GM23248 (cell line): ENCODE data around the gene ANKRD13C. TPM values are rescaled to one million over a fixed set of nuclear protein-coding genes. Genes with fewer than 3 reads are reported as not detected.
"Not testable (repeated sequence)": the region's sequence is repeated elsewhere in the genome, so short reads cannot be mapped to it uniquely, and the experiment has no call there.

Source experiments
- DNase-seq: peaks from one replicate; pipeline ENCODE4 v3.0.0-alpha.2; 2015
- H2AFZ ChIP-seq: fragments of 200-600 bp; sonication (generic); 2 replicates; pipeline ENCODE4 v1.6.1; 2016; ENCODE audit warnings: antibody characterized with exemption
- H3F3A ChIP-seq: fragments of 200-600 bp; sonication (generic); 2 replicates; pipeline ENCODE4 v1.6.1; 2016; ENCODE audit warnings: mild to moderate bottlenecking, antibody characterized with exemption, mixed run types; ENCODE audit not compliant: insufficient read depth
- H3K27ac ChIP-seq: fragments of 200-600 bp; sonication (generic); 2 replicates; pipeline ENCODE4 v1.5.1; 2016; ENCODE audit warnings: mild to moderate bottlenecking
- H3K27me3 ChIP-seq: fragments of 200-600 bp; sonication (generic); replicated peaks from 2 replicates; pipeline ENCODE4 v1.6.1; 2016; ENCODE audit warnings: mild to moderate bottlenecking; ENCODE audit not compliant: insufficient read depth
- H3K36me3 ChIP-seq: fragments of 200-600 bp; sonication (generic); 2 replicates; pipeline ENCODE4 v1.6.1; 2016; ENCODE audit warnings: low read depth, mild to moderate bottlenecking
- H3K4me1 ChIP-seq: fragments of 200-600 bp; sonication (generic); 2 replicates; pipeline ENCODE4 v1.6.1; 2016; ENCODE audit warnings: mild to moderate bottlenecking; ENCODE audit not compliant: insufficient read depth
- H3K4me2 ChIP-seq: fragments of 200-600 bp; sonication (generic); one replicate; pipeline ENCODE4 v1.6.1; 2016; ENCODE audit warnings: mild to moderate bottlenecking; ENCODE audit not compliant: unreplicated experiment
- H3K4me3 ChIP-seq: fragments of 200-600 bp; sonication (generic); 2 replicates; pipeline ENCODE4 v1.5.1; 2016; ENCODE audit warnings: mild to moderate bottlenecking
- H3K79me2 ChIP-seq: fragments of 200-600 bp; sonication (generic); 2 replicates; pipeline ENCODE4 v1.6.1; 2016; ENCODE audit warnings: mild to moderate bottlenecking; ENCODE audit not compliant: insufficient read depth
- H3K9ac ChIP-seq: fragments of 200-600 bp; sonication (generic); 2 replicates; pipeline ENCODE4 v1.6.1; 2016; ENCODE audit warnings: mild to moderate bottlenecking
- H3K9me2 ChIP-seq: fragments of 200-600 bp; sonication (generic); 2 replicates; pipeline ENCODE4 v1.6.1; 2016; ENCODE audit warnings: mixed run types, mild to moderate bottlenecking, moderate library complexity; ENCODE audit not compliant: insufficient read depth
- H3K9me3 ChIP-seq: fragments of 200-600 bp; sonication (generic); one replicate; pipeline ENCODE4 v1.6.1; 2017; ENCODE audit warnings: low read depth
- H4K20me1 ChIP-seq: fragments of 200-600 bp; sonication (generic); 2 replicates; pipeline ENCODE4 v1.6.0; 2016; ENCODE audit not compliant: insufficient read depth
- EZH2 ChIP-seq: fragments of 200-600 bp; sonication (generic); IDR thresholded peaks from 2 replicates; pipeline ENCODE4 v1.6.1; 2018; ENCODE audit warnings: antibody characterized with exemption, mild to moderate bottlenecking; ENCODE audit not compliant: insufficient read depth, poor library complexity, severe bottlenecking
- EZH2phosphoT487 ChIP-seq: fragments of 200-600 bp; sonication (generic); IDR thresholded peaks from 2 replicates; pipeline ENCODE4 v1.6.1; 2018; ENCODE audit warnings: antibody characterized with exemption, moderate library complexity, mild to moderate bottlenecking, low read depth; ENCODE audit not compliant: insufficient read depth
- WGBS, 2 experiments: methylation state at CpG; one replicate each; pipeline ENCODE4 v1.1.6; 2015 to 2017; ENCODE audit warnings: low lambda C conversion rate in 2 of 2, low coverage in 1 of 2; ENCODE audit errors: missing lambda C conversion rate in 2 of 2; 5-methylcytosine and 5-hydroxymethylcytosine counted together
- in situ Hi-C: fragments of 300-500 bp; cut with MboI; formaldehyde crosslinking; loops from 2 replicates; pipeline ENCODE4 v1.15.0; 2020
- polyA plus RNA-seq: library from polyadenylated mRNA; unstranded; fragments of >200 nt; fragmentation: Nextera tagmentation; extraction: Ambion mirVana; gene quantifications from 2 replicates; pipeline ENCODE4 v1.2.1, GENCODE V29; 2016
- total RNA-seq: library from RNA; depleted of rRNA; stranded (reverse); fragments of >200 nt; shearing (Covaris generic); gene quantifications from 2 replicates; pipeline ENCODE4 v1.2.3, GENCODE V29; 2014

Gene ANKRD13C
- total and polyA plus RNA-seq, 2 experiments from 2014 or later = 28.6 to 33.4 TPM

GRCh38 chr1:70372426-70372825 is 17.9 kb upstream of the ANKRD13C start:
- no peaks in the 10 kb centered on the region for H3K36me3 ChIP-seq
- H3K4me3 ChIP-seq = no peak overlapping the region
- H3K4me2 ChIP-seq = no peak overlapping the region
- WGBS, 2 experiments = 91 to 94% methylated on average over 4 of the region's 4 CpGs
- H3F3A ChIP-seq = no peaks in the 10 kb centered on the region
- H3K9me3 ChIP-seq = no peaks in the 10 kb centered on the region
- no peak overlapping the region for H3K9ac ChIP-seq
- H3K27ac ChIP-seq = no peak overlapping the region
- DNase-seq = no peak
- no peaks in the 10 kb centered on the region for H3K4me1 ChIP-seq
- no peaks in the 10 kb centered on the region for H4K20me1 ChIP-seq
- TF ChIP-seq EZH2 = no peak
- no peak for TF ChIP-seq EZH2phosphoT487
- H3K27me3 ChIP-seq = no peaks in the 10 kb centered on the region
- no peaks in the 10 kb centered on the region for H3K9me2 ChIP-seq
- no peaks in the 10 kb centered on the region for H3K79me2 ChIP-seq
- H2AFZ ChIP-seq = no peak overlapping the region
- in situ Hi-C loops = no loop called here

- H2AFZ ChIP-seq, H3K27me3 ChIP-seq, H3K4me1 ChIP-seq, H3K4me3 ChIP-seq, H4K20me1 ChIP-seq, H3K4me2 ChIP-seq, H3K9me3 ChIP-seq, DNase-seq, H3K27ac ChIP-seq, H3F3A ChIP-seq, H3K36me3 ChIP-seq, H3K9ac ChIP-seq, H3K79me2 ChIP-seq, in situ Hi-C loops, H3K9me2 ChIP-seq: not testable (repeated sequence)
- WGBS, 2 experiments = 88 to 92% methylated on average over 3 of the region's 3 CpGs
These were observed 17.1 kb upstream of the ANKRD13C start for GRCh38 chr1:70371586-70371985.

- H3K9me3 ChIP-seq, H3K27ac ChIP-seq, H3K4me3 ChIP-seq, H3K9me2 ChIP-seq, H3K79me2 ChIP-seq, H3K9ac ChIP-seq, H4K20me1 ChIP-seq, H2AFZ ChIP-seq, H3K36me3 ChIP-seq, H3K27me3 ChIP-seq, DNase-seq, in situ Hi-C loops, H3K4me1 ChIP-seq, H3K4me2 ChIP-seq, H3F3A ChIP-seq: not testable (repeated sequence)
- 77 to 82% methylated on average over 5 of the region's 5 CpGs for WGBS, 2 experiments
These were observed 12.9 kb upstream of the ANKRD13C start for GRCh38 chr1:70367397-70367796.

- H2AFZ ChIP-seq, H3K9ac ChIP-seq, H3K36me3 ChIP-seq, in situ Hi-C loops, DNase-seq, H3K4me3 ChIP-seq, H3K9me2 ChIP-seq, H3F3A ChIP-seq, H3K27me3 ChIP-seq, H3K27ac ChIP-seq, H3K4me1 ChIP-seq, H3K79me2 ChIP-seq, H4K20me1 ChIP-seq, H3K4me2 ChIP-seq, H3K9me3 ChIP-seq: not testable (repeated sequence)
- WGBS, 2 experiments = 91 to 96% methylated on average over 3 of the region's 3 CpGs
These were observed 12.5 kb upstream of the ANKRD13C start for GRCh38 chr1:70366997-70367396.

DNA sequence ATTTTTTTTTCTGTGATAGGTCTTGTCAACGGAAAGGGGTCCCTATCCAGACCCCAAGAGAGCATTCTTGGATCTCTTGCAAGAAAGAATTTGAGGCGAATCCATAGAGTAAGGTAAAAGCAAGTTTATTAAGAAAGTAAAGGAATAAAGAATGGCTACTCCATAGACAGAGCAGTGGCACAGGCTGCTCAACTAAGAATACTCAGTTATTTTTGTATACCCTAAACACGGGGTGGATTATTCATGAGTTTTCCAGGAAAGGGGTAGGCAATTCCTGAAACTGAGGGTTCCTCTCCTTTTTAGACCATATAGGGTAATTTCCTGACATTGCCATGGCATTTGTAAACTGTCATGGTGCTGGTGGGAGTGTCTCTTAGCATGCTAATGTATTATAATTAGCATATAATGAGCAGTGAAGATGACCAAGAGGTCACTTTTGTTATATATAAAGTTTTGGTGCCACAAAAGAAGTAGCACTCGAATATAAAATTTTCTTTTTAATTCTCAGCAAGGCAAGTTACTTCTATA is 12.0 kb upstream of the ANKRD13C start:
- H2AFZ ChIP-seq, DNase-seq, H3K79me2 ChIP-seq, H4K20me1 ChIP-seq, H3K4me2 ChIP-seq, H3K9ac ChIP-seq, H3F3A ChIP-seq, H3K27ac ChIP-seq, H3K4me3 ChIP-seq, H3K27me3 ChIP-seq, in situ Hi-C loops, H3K4me1 ChIP-seq, H3K9me3 ChIP-seq, H3K9me2 ChIP-seq, H3K36me3 ChIP-seq: not testable (repeated sequence)
- 89 to 92% methylated on average over 4 of the region's 4 CpGs for WGBS, 2 experiments
